GM19035 (cell line): ENCODE measurements around the gene TIPRL.
A peak's percentile ranks its signal among the peaks of the same experiment; 100 is the strongest.
"Not testable (repeated sequence)": the region's sequence is repeated elsewhere in the genome, so short reads cannot be mapped to it uniquely, and the experiment has no call there.

Experiments used
- ATAC-seq: cut with Tn5 transposase; IDR thresholded peaks from one replicate; pipeline ENCODE4 v1.9.1; 2021; ENCODE audit not compliant: unreplicated experiment

TIPRL gene

DNA sequence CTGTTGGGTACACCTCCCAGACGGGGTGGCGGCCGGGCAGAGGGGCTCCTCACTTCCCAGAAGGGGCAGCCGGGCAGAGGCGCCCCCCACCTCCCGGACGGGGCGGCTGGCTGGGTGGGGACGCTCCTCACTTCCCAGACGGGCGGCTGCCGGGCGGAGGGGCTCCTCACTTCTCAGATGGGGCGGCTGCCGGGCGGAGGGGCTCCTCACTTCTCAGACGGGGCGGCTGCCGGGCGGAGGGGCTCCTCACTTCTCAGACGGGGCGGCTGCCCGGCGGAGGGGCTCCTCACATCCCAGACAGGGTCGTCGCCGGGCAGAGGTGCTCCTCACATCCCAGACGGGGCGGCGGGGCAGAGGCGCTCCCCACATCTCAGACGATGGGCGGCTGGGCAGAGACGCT is 28.9 kb downstream of the TIPRL start:
- not testable (repeated sequence) for ATAC-seq

DNA sequence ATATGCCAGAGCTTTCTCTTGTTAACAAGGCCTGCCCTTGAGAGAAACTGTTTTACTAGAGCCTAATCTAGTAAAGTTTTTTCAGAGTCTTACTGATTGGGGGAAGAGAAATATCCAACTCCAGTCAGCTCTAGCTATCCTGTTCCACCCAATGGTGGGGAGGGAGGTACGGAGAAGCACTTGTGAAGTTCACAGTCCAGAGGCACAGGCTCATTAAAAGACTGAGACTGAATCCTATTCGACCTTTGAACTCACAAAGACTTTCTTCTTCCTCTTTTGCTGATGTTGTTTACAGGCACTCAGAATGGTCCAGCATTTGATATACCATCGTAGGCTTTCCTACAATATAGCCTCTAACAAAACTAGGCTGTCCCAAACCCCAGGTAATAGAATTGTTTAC is 31.6 kb downstream of the TIPRL start:
- ATAC-seq, result no peak

DNA sequence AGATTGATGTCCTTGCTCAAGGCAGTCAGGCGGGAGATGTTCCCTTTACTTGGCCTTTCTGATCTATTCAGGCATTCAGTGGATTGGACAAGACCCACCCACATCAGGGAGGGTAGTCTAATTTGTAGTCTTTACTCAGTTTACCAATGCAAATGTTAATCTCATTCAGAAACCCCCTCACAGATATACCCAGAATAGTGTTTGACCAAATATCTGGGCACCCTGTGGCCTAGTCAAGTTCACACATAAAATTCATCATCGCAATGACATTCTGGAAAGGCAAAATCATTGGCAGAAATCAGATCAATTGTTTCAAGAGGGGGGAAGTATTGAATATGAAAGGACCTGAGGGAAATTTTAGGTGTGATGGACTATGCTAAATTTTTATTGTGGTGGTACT is 34.6 kb downstream of the TIPRL start:
- no peak for ATAC-seq

DNA sequence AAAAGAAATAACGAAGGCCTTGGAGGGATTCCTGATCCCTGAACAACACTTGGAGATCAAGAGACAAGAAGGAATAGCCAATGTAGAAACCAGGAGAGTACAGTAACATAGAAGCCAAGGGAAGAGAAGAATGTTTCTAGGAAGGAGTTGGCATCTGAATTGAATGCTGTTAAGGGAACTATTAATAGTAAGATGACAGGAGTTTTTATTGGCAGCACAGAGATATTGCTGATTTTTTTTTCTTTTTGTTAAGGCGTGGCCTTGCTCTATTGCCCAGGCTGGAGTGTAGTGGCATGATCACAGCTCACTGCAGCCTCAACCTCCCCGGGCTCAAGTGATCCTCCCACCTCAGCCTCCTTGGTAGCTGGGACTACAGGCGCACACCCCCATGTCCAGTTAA is 37.4 kb downstream of the TIPRL start:
- ATAC-seq, result no peak

DNA sequence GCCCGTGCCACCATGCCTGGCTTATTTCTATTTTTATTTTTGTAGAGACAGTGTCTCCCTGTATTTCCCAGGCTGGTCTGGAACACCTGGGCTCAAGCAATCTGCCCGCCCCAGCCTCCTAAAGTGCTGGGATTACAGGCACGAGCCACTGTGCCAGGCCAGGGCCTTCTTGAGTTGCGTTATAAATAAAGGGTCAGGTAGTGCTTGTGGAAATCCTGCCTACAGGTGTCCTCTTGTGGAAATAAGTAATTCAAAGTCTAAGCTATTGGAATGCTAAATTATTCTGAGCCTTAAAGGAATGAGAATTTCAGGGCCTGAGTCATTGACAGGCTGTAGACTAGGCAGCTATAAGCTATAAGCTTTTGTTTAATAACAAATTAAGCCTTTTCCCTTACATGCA is 38.9 kb downstream of the TIPRL start:
- no peak for ATAC-seq

DNA sequence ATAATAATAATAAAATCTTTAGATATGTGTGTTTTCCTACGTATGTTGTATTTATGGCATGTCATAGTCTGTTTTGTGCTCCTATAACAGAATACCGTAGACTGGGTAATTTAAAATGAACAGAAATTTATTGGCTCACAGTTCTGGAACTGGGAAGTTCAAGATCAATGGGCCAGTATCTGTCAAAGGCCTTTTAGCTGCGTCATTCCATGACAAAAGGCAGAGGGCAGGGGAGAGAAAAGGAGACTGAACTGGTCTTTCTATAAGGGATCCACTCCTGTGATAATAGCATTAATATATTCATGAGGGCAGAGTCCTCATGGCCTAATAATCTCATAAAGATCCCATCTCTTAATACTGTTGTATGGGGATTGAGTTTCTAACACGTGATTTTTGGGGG is 39.9 kb downstream of the TIPRL start:
- ATAC-seq, result no peak

DNA sequence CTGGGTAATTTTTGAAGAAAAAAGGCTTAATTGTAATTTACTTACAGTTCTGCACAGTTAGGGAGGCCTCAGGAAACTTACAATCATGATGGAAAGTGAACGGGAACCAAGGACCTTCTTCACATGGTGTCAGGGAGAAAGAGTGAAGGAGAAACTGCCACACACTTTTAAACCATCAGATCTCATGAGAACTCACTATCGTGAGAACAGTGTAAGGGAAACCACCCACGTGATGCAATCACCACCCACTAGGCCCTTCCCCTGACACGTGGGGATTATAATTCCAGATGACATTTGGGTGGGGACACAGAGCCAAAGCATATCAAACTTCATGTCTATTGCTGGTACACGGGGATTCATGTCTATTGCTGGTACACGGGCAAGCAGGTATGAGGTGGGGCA is 41.7 kb downstream of the TIPRL start:
- ATAC-seq, result no peak

DNA sequence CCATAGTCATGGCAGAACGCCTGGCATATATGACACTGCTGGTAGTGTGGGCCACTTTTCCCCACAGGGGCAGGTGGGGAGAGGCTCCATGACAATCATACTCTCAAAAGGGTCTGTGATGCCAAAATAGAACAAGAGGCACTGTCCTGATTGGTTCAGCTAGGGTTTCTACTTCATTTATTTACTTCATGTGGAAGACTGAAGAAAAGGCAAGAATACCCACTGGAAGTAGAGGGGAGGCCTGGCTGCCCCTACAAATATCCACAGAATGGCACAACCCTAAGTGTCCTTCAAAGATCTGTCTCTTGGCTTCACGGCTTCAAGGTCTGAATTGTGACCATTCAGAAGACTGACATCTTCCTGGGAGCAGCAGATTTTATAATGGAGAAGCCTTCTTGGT is 42.5 kb downstream of the TIPRL start:
- ATAC-seq, result no peak

DNA sequence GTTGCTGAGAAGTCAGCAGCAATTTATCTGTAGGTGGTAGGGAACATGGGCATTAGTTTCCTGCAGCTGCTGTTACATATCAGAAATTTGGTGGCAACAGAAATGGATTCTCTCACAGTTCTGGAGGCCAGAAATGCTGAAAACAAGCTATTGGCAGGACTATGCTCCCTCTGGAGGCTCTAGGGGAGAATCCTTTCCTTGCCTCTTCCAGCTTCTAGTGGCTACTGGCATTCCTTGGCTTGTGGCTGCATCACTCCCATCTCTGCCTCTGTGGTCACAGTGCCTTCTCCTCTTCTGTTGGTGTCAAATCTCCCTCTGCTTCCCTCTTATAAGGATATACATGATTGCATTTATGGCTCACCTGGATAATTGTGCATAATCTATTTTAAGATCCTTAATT is 44.5 kb downstream of the TIPRL start:
- ATAC-seq, result no peak

DNA sequence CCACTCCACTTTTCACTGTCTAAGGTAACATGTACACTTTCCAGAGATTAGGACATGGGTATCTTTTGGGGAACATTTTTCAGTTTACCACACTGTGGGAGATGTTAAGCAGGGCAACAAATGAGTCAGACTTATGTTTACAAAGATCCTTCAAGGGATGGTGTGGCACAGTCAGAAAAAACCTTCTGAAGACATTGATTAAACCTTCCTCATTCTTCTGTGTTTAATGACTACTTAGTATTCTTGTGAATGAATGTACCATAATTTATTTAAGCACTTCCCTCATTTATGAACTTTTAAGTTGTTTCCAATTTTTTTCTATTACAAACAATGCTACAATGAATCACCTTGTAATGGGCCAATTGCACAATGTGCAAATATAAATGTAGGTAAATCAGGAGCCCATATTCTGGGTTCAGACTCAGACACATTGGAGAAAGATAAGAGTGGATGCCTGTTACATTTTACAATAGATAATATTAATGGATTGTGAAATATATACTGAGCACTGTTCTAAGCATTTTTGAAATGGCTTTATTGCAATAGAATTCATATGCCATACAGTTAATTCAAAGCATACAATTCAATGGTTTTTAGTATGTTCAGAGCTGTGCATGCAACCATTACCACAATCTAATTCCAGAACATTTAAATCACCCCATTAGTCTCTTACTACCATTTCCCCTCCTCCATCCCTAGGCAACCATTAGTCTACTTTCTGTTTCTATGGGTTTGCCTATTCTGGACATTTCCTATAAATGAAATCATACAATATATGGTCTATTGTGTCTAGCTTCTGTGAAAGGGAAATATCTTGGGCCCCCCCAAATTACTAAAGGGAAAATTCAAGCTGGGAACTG is 45.1 kb downstream of the TIPRL start:
- ATAC-seq, result no peak

DNA sequence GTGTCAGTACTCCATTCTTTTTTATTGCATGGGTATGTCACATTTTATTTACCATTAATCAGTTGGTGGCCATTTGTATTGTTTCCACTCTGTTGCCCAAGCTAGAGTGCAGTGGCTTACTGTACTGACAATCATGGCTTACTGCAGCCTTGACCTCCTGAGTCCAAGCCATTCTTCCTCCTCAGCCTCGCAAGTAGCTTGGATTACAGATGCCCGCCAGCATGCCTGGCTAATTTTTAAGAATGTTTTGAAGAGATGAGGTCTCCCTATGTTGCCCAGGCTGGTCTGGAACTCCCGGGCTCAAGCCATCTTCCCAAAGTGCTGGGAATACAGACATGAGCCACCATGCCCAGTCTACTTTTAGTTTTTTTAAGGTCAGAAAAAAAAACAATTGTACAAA is 46.2 kb downstream of the TIPRL start:
- ATAC-seq, result no peak

DNA sequence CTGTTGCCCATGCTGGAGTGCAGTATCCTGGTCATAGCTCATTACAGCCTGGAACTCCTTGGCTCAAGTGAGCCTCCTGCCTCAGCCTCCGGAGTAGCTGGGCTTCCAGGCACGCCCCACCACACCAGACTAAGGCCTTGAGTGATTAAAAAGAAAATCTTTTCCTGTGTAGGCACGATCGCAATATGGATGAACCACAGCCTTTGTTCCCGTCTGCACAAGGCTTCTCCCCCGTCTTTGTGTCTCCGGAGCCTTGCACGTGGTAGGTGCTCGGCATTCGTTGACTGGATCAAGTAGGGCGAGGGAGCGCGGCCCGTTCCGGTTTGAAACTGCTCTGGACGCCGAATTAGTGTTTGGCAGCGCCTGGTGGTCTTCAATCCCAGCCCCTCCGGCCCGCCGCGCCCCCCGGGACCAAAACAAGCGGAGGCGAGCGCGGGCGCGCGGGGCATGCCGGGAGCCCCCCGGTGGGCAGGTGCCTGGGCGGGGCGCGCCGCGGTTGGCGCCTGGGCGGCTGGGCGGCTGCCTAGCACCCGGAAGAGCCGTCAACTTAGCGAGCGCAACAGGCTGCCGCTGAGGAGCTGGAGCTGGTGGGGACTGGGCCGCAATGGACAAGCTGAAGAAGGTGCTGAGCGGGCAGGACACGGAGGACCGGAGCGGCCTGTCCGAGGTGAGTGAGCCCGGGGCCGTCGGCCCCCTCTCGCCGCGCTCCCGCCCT is 46.9 kb downstream of the TIPRL start, which contains the start of gene SFT2D2:
TSS of gene SFT2D2 (plus strand) at position 529 of the 715 bp plus-strand sequence. CDS start at position 605, 76 bp downstream.
- peak; percentile 90 for ATAC-seq

DNA sequence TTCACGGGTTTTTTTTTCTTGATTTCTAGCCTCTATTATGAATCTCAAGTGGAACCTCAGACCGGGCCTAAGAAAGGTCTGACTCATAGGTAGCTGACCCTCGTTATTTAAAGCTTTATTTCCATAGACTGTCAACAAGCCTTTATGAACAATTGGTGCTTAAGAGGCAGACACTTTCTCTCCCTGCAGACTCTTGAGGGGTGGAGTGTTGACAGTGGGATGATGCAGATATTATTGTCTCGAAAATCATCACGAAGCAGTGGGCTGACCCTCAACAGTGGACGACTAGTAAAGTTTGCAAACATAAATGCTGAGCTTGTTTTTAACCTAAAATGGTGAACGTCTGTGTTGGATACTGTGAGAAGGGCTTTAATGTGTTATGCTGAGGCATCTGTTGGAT is 48.9 kb downstream of the TIPRL start:
- no peak for ATAC-seq

DNA sequence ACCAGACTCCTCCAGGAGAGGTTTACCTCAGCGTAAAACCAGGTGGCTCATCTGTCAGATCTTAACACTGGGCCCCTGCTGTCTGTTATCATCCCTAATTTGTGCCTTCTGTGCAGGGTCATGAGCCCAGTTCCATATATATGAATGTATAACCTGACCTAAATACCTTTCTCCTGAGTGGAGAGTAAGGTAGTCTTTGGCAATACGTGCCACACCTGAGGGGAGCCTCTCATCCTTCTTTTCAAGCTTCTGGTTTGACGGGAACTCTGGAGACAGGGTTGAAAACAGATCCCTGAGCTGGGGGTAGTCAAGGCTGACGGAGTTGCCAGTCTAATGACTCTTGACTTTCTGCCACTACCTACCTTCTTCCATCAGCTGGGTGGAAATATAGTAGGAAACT is 51.1 kb downstream of the TIPRL start:
- ATAC-seq, result no peak

DNA sequence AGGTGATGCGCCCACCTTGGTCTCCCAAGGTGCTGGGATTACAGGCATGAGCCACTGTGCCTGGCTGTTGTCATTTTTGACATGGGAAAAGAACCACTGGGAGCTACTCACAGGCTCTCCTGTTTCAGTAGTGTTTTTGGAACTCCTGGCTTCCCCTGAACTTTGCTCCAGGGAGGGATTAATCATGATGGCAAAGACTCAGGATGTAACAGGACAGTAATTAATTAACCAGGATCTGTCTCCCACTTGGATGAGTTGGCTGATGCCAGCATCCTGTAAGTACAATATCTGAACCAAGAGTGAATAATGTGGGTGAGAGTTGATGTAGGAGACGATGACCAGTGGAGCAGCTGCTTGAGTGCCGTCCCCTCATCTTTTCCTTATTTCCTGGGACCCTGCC is 51.9 kb downstream of the TIPRL start:
- ATAC-seq, result no peak

DNA sequence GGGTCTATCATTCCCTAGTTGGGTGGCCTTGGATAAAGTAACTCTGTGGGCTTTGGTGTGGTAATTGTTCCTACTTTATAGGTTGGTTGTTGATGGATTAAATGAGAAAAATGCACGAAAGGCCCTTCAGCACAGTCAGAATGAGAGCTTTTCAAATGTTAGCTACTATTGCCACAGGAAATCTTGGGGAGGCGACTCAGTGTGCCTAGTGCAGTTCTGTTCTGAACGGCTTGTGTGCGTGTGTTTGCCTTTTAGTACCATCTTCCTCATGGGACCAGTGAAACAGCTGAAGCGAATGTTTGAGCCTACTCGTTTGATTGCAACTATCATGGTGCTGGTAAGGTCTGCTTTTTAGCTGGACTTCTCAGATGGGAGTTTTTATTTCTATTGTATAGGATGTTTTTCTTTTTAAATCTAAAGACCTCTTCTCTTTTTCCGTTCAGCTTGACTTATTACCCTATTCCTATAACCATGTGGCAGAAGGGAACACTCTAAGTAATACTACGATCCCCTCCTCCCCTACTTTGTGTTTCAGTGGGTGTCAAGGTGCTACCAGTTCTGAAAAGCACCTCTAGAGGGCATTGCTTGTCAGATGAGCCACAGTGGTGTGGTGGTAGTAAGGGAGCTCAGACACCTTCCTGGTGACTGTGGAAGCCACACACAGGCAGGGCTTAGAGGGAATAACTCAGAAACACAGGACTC is 56.2 kb downstream of the TIPRL start:
- ATAC-seq, result peak; percentile 72

DNA sequence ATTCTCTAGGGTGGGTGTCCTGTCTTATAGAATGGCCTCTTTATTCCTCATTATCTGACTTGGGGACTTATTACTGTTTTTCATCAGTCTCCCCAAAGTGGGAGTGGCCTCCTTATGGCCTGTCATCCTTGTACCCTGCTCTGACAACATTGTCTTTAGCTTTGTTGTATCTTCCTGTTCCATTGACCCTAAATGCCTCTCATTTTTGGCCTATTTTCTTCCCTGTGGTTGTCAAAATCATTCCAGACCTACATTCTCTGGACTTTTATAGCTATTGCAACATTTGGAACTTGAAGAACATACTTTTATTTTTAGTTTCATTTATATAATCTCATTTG is 56.8 kb downstream of the TIPRL start:
- peak; percentile 16 for ATAC-seq

DNA sequence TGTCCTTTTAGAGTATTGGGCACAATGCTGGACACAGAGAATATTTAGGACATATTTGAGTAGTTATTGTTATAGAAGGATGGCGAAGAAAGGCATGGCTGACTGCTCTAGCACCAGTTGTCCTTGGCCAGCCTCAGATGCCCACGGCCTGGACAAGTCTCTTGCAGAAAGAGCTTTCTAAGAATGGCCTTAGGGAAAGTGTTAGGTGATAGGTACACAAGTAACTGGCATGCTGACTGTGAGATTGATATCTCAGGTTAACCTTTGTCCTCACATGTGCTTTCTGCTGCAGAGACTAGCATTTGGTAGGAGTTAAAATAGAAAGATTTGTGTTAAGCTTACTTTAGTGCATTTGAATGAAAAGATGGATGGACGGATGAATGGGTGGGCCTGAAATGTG is 57.2 kb downstream of the TIPRL start:
- no peak for ATAC-seq

DNA sequence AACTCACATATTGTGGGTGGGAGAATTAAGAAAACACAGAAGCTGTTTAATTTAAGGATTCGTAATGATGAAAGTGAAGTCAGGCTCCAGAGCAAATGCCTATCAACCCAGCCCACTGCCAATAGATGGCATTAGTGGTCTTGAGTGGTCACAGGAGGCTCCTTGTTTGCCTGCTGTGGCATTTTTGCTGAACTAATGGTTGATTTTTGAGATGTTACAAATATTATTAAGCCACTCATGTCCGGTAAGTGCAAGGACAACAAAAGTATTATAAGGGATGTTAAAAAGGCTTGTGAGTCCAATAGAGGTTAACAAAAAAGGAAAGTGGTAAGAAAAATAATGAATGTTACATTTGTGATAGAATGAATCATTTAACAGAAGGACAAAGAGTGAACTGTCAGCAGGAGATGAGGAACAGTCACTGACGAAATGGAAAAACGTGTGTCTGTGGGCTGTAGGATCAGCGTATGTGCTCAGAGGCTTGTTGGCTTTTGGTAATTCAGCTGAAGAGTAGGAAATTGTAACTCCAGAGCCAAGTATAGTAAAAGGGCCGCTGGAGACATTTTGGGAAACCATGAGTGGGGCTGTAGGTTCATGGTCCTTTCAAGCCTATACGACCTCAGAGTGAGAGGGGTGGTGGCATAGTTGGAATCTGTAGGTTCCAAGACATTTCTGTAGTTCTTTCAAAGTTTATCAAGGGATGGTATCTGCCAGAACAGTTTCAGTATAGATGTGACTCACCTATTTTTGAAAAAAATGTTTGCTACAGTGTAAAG is 58.3 kb downstream of the TIPRL start:
- ATAC-seq, result no peak

DNA sequence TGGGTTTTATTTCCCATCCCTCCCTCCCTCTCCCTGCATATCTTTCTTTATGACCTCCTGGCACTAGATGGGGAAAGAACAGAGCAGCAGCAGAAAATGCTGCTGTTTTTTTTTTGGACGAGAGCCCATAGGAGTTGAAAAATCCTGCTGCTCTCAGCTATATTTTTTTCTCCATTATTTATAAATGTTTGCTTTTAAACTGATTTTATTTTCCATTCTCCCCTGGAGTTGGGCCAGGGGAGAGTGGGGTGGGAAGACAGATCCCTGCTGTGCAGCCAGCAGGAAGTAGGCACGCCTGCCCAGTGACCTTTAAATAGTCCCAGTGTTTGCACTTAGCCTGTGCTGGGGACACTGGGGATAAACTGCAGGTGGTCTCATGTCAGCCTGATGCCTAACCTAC is 64.4 kb downstream of the TIPRL start:
- ATAC-seq, result no peak

DNA sequence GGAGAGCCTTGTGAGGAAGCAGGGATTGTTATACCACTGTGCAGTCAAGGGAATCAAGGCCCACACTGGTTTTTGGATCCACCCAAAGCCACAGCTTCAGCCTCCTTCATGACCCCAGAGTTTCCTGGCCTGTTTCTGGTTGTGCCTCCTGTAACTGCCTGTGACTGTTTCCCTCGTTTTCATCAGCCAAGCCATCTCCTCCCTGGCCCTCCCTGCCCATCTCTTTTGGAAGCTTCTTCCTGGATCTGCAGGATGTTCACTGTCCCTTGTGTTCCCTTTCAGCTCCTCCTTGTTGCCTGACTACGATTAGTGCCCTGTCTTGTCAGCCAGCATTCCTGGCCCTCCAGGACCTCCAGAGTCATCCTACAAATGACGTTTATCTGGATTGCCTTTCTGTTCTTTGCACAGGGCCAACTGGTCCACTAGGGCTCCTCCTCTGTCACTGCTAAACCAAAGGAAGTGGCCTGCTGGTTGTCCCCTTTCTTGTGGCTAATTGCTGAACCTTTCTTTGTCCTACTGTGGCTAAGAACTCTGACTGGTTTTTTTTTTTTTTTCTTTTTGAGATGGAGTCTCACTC is 65.0 kb downstream of the TIPRL start:
- ATAC-seq, result no peak
